Testis (tissue), 3 donors: ENCODE measurements around the gene CDK5RAP2. TPM values are rescaled to one million over a fixed set of nuclear protein-coding genes. Genes with fewer than 3 reads are reported as not detected.

ENCODE experiments used
- DNase-seq: peaks from one replicate; pipeline ENCODE4 v3.0.0-alpha.2; 2019
- H3K27ac ChIP-seq, 2 donors: fragments of 200-600 bp; sonication (generic); one replicate each; pipeline ENCODE4 v1.5.1; 2019
- H3K27me3 ChIP-seq: fragments of 200-600 bp; sonication (generic); one replicate; pipeline ENCODE4 v1.5.1; 2019
- H3K36me3 ChIP-seq: fragments of 200-600 bp; sonication (generic); one replicate; pipeline ENCODE4 v1.5.1; 2017; ENCODE audit warnings: low read depth; ENCODE audit errors: missing control alignments
- H3K4me1 ChIP-seq: fragments of 200-600 bp; sonication (generic); one replicate; pipeline ENCODE4 v1.5.1; 2019
- H3K4me3 ChIP-seq, 2 donors: fragments of 200-600 bp; sonication (generic); one replicate each; pipeline ENCODE4 v1.5.1; 2017 to 2019
- H3K9me3 ChIP-seq: fragments of 200-600 bp; sonication (generic); one replicate; pipeline ENCODE4 v1.5.1; 2017
- CTCF ChIP-seq, 3 experiments: fragments of 450-650 bp in 2 of 3; fragments of 200-600 bp in 1 of 3; sonication (generic) in 1 of 3; IDR thresholded peaks; one replicate each; pipeline ENCODE4 v1.5.1; 2016 to 2019; ENCODE audit warnings: antibody characterized with exemption in 3 of 3, mild to moderate bottlenecking in 2 of 3, moderate library complexity in 1 of 3
- POLR2A ChIP-seq: fragments of 450-650 bp; IDR thresholded peaks from one replicate; pipeline ENCODE4 v1.6.1; 2017; ENCODE audit warnings: antibody characterized with exemption, mild to moderate bottlenecking, moderate library complexity
- WGBS, 2 donors: methylation state at CpG; one replicate each; pipeline ENCODE4 v1.1.5; 2018; 5-methylcytosine and 5-hydroxymethylcytosine counted together
- intact Hi-C: fragments of 100-400 bp; cut with DNase I; formaldehyde crosslinking; loops from one replicate; pipeline ENCODE4 v1.15.1; 2023; ENCODE audit warnings: low total_unique reads
- polyA plus RNA-seq: library from polyadenylated mRNA; stranded (reverse); fragments of 350-450 nt; fragmentation: Illumina TruSeq; extraction: RNeasy Lipid Tissue Mini Kit (QIAGEN cat#74804); gene quantifications from one replicate; pipeline ENCODE4 v1.2.3, GENCODE V29; 2014; ENCODE audit warnings: low read depth, low replicate concordance; ENCODE audit not compliant: insufficient read depth
- total RNA-seq, 2 donors: library from RNA; depleted of rRNA; stranded (reverse); fragments of >200 nt; gene quantifications; one replicate each; pipeline ENCODE4 v1.2.3, GENCODE V29; 2016

The CDK5RAP2 gene
- total and polyA plus RNA-seq, 3 donors from 2014 or later = 64.9 to 80.5 (median 76.1) TPM

- DNase-seq = no peak
- H3K4me3 ChIP-seq = no peak overlapping the region
- H3K4me1 ChIP-seq = no peaks in the 10 kb centered on the region
- no peaks in the 10 kb centered on the region for H3K27me3 ChIP-seq
- intact Hi-C loops = no loop called here
- H3K9me3 ChIP-seq = no peaks in the 10 kb centered on the region
- no peak overlapping the region for H3K27ac ChIP-seq
- 85 to 87% methylated on average over 5 of the region's 5 CpGs for WGBS, 2 donors
- peaks cover 4% of the 10 kb centered on the region for H3K36me3 ChIP-seq
- TF ChIP-seq POLR2A (no peak), CTCF (IDR thresholded peaks at IDR 0.05) (no peak)
Measured at GRCh38 chr9:120490888-120491595, 88.9 kb downstream of the CDK5RAP2 start.

- Histone ChIP-seq H3K4me3 (no peak overlapping the region), H3K9me3 (no peaks in the 10 kb centered on the region), H3K27me3 (no peaks in the 10 kb centered on the region), H3K36me3 (peaks cover 4% of the 10 kb centered on the region), H3K4me1 (no peaks in the 10 kb centered on the region), H3K27ac (no peak overlapping the region)
- TF ChIP-seq POLR2A (no peak), CTCF (IDR thresholded peaks at IDR 0.05) (no peak)
- intact Hi-C loops = no loop called here
- no peak for DNase-seq
- WGBS, 2 donors = 86% methylated on average over 6 of the region's 6 CpGs
Measured at GRCh38 chr9:120486835-120487234, 93.1 kb downstream of the CDK5RAP2 start.

GRCh38 chr9:120486347-120486746 lies 93.6 kb downstream of the CDK5RAP2 start:
- H3K4me1 ChIP-seq = no peaks in the 10 kb centered on the region
- no peak overlapping the region for H3K4me3 ChIP-seq
- intact Hi-C loops = no loop called here
- 94 to 96% methylated on average over 4 of the region's 4 CpGs for WGBS, 2 donors
- no peak overlapping the region for H3K27ac ChIP-seq
- no peak for DNase-seq
- TF ChIP-seq POLR2A = no peak
- TF ChIP-seq CTCF (IDR thresholded peaks at IDR 0.05) = no peak
- H3K27me3 ChIP-seq = no peaks in the 10 kb centered on the region
- H3K36me3 ChIP-seq = peaks cover 4% of the 10 kb centered on the region
- H3K9me3 ChIP-seq = no peaks in the 10 kb centered on the region

- no peaks in the 10 kb centered on the region for H3K27me3 ChIP-seq
- peaks cover 4% of the 10 kb centered on the region for H3K36me3 ChIP-seq
- H3K27ac ChIP-seq = no peak overlapping the region
- H3K4me3 ChIP-seq = no peak overlapping the region
- no peak for TF ChIP-seq POLR2A
- TF ChIP-seq CTCF (IDR thresholded peaks at IDR 0.05) = no peak
- no peaks in the 10 kb centered on the region for H3K4me1 ChIP-seq
- DNase-seq = no peak
- intact Hi-C loops = no loop called here
- 90 to 99% methylated on average over 3 of the region's 3 CpGs for WGBS, 2 donors
- H3K9me3 ChIP-seq = no peaks in the 10 kb centered on the region
Measured at GRCh38 chr9:120485788-120486187, 94.2 kb downstream of the CDK5RAP2 start.

- Histone ChIP-seq H3K27me3 (no peaks in the 10 kb centered on the region), H3K9me3 (no peaks in the 10 kb centered on the region), H3K36me3 (peaks cover 4% of the 10 kb centered on the region), H3K4me3 (no peak overlapping the region), H3K4me1 (no peaks in the 10 kb centered on the region), H3K27ac (no peak overlapping the region)
- intact Hi-C loops = no loop called here
- TF ChIP-seq POLR2A (no peak), CTCF (IDR thresholded peaks at IDR 0.05) (no peak)
- 88 to 89% methylated on average over 5 of the region's 5 CpGs for WGBS, 2 donors
- DNase-seq = no peak
Measured at GRCh38 chr9:120484162-120484561, 95.8 kb downstream of the CDK5RAP2 start.
